ENCODE results near the gene TAAR8. TPM values are rescaled to one million over a fixed set of nuclear protein-coding genes. Genes with fewer than 3 reads are reported as not detected.

Gene TAAR8
- total and polyA plus RNA-seq, 2 experiments from 2014 or later: not detected

DNA sequence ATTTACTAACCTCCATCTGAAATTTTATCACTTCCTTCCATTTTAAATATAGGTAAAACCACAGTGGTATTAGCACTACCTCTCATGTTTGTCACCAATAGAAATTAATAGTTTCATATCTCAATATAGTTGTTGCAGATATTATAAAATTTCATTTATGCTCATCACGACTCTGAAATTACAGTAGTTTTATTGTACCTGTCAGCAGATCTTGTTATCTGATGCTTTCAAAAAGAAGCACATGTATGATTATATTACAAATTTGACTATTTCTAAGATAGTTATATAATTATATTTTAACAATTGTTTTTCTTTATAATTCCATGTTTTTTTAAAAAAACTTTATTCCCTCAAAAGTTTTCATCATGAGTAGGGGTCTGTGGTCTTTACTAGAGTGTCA, 32.2 kb downstream of the TAAR8 start:
- Histone ChIP-seq H3F3A (ENCODE audit: insufficient read depth) (no peaks in the 10 kb centered on the region), H3K4me3 (no peak overlapping the region), H3K9me2 (ENCODE audit: insufficient read depth) (no peaks in the 10 kb centered on the region), H3K27me3 (replicated peaks; ENCODE audit: insufficient read depth) (peaks cover 13% of the 10 kb centered on the region; the same call in 1 of the 2 replicates), H3K9me3 (ENCODE audit: low read depth) (no peaks in the 10 kb centered on the region), H3K79me2 (ENCODE audit: insufficient read depth) (no peaks in the 10 kb centered on the region), H3K27ac (no peak overlapping the region), H4K20me1 (ENCODE audit: insufficient read depth) (no peaks in the 10 kb centered on the region), H2AFZ (no peak overlapping the region), H3K9ac (no peak overlapping the region), H3K4me1 (ENCODE audit: insufficient read depth) (no peaks in the 10 kb centered on the region), H3K4me2 (ENCODE audit: unreplicated experiment) (no peak overlapping the region), H3K36me3 (ENCODE audit: low read depth) (no peaks in the 10 kb centered on the region)
- TF ChIP-seq EZH2phosphoT487 (IDR thresholded peaks at IDR 0.05; ENCODE audit: insufficient read depth, low read depth) (no peak), EZH2 (IDR thresholded peaks at IDR 0.05; ENCODE audit: insufficient read depth, poor library complexity, severe bottlenecking) (no peak)
- WGBS, 2 experiments (ENCODE audit: low coverage in 1 of 2, low lambda C conversion rate in 2 of 2, missing lambda C conversion rate in 2 of 2): 17 to 20% methylated on average over 1 of the region's 1 CpG
- no peak for DNase-seq
- in situ Hi-C loops (cut with MboI): no loop called here

GRCh38 chr6:132587424-132587823, 35.0 kb downstream of the TAAR8 start:
- WGBS, 2 experiments (ENCODE audit: low coverage in 1 of 2, low lambda C conversion rate in 2 of 2, missing lambda C conversion rate in 2 of 2): 18 to 21% methylated on average over 2 of the region's 2 CpGs
- no peak for DNase-seq
- no peak overlapping the region for H3K9ac ChIP-seq

GRCh38 chr6:132589454-132589853, 37.0 kb downstream of the TAAR8 start, which contains the start of gene TAAR5:
TAAR5 (minus strand) TSS chr6:132589741; CDS start chr6:132589686, 55 bp downstream.
- in situ Hi-C loops (cut with MboI): no loop called here
- 67 to 72% methylated on average over 5 of the region's 5 CpGs for WGBS, 2 experiments (ENCODE audit: low coverage in 1 of 2, low lambda C conversion rate in 2 of 2, missing lambda C conversion rate in 2 of 2)
- no peak within 1 kb of the TSS for H3K4me2 ChIP-seq (ENCODE audit: unreplicated experiment)
- TF ChIP-seq EZH2 (IDR thresholded peaks at IDR 0.05; ENCODE audit: insufficient read depth, poor library complexity, severe bottlenecking): no peak
- no peak for TF ChIP-seq EZH2phosphoT487 (IDR thresholded peaks at IDR 0.05; ENCODE audit: insufficient read depth, low read depth)
- H3K27me3 ChIP-seq (replicated peaks; ENCODE audit: insufficient read depth): peaks cover 11% of the 10 kb centered on the region; the same call in 1 of the 2 replicates
- H3K9ac ChIP-seq: no peak within 1 kb of the TSS
- H3F3A ChIP-seq (ENCODE audit: insufficient read depth): no peaks in the 10 kb centered on the region
- no peaks in the 10 kb centered on the region for H3K9me3 ChIP-seq (ENCODE audit: low read depth)
- no peaks in the 10 kb centered on the region for H3K9me2 ChIP-seq (ENCODE audit: insufficient read depth)
- H4K20me1 ChIP-seq (ENCODE audit: insufficient read depth): no peaks in the 10 kb centered on the region
- DNase-seq: no peak
- no peak within 1 kb of the TSS for H3K27ac ChIP-seq
- H3K79me2 ChIP-seq (ENCODE audit: insufficient read depth): no peaks in the 10 kb centered on the region
- H3K4me3 ChIP-seq: no peak within 1 kb of the TSS
- no peaks in the 10 kb centered on the region for H3K4me1 ChIP-seq (ENCODE audit: insufficient read depth)
- no peaks in the 10 kb centered on the region for H3K36me3 ChIP-seq (ENCODE audit: low read depth)
- H2AFZ ChIP-seq: no peak within 1 kb of the TSS

More at GRCh38 chr6:132587424-132587823, 35.0 kb downstream of the TAAR8 start:
- no peaks in the 10 kb centered on the region for H3K79me2 ChIP-seq (ENCODE audit: insufficient read depth)
- no peaks in the 10 kb centered on the region for H3K4me1 ChIP-seq (ENCODE audit: insufficient read depth)
- no peaks in the 10 kb centered on the region for H3F3A ChIP-seq (ENCODE audit: insufficient read depth)
- H3K4me3 ChIP-seq: no peak overlapping the region
- peaks cover 18% of the 10 kb centered on the region; the same call in 1 of the 2 replicates for H3K27me3 ChIP-seq (replicated peaks; ENCODE audit: insufficient read depth)
- no peaks in the 10 kb centered on the region for H3K9me3 ChIP-seq (ENCODE audit: low read depth)
- H3K4me2 ChIP-seq (ENCODE audit: unreplicated experiment): no peak overlapping the region
- H4K20me1 ChIP-seq (ENCODE audit: insufficient read depth): no peaks in the 10 kb centered on the region
- TF ChIP-seq EZH2phosphoT487 (IDR thresholded peaks at IDR 0.05; ENCODE audit: insufficient read depth, low read depth) (no peak), EZH2 (IDR thresholded peaks at IDR 0.05; ENCODE audit: insufficient read depth, poor library complexity, severe bottlenecking) (no peak)
- in situ Hi-C loops (cut with MboI): no loop called here
- no peak overlapping the region for H2AFZ ChIP-seq
- H3K36me3 ChIP-seq (ENCODE audit: low read depth): no peaks in the 10 kb centered on the region
- no peak overlapping the region for H3K27ac ChIP-seq
- H3K9me2 ChIP-seq (ENCODE audit: insufficient read depth): no peaks in the 10 kb centered on the region

DNA sequence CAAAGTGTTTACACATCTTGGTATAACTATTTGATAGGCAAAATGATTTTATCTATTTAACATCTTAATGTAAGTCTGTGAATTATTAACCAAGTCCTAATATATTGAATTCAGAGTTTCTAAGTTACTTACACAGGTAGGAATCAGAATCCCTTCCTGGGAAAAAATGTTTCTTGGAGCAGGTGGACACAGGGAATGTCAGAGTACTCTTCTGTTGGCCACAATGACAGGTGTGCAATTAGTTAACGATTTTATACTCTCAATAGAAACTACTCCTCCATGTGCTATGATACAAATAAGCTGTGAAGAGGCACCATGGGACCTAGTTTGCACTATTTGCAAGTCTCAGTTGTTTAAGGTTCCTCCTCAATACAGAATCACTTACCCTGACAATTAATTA, 37.9 kb downstream of the TAAR8 start:
- H3K9me2 ChIP-seq (ENCODE audit: insufficient read depth): no peaks in the 10 kb centered on the region
- no peak overlapping the region for H3K27ac ChIP-seq
- H3K27me3 ChIP-seq (replicated peaks; ENCODE audit: insufficient read depth): peaks cover 7% of the 10 kb centered on the region; the same call in 1 of the 2 replicates
- H3K4me1 ChIP-seq (ENCODE audit: insufficient read depth): no peaks in the 10 kb centered on the region
- in situ Hi-C loops (cut with MboI): no loop called here
- no peaks in the 10 kb centered on the region for H4K20me1 ChIP-seq (ENCODE audit: insufficient read depth)
- 32 to 43% methylated on average over 1 of the region's 1 CpG for WGBS, 2 experiments (ENCODE audit: low coverage in 1 of 2, low lambda C conversion rate in 2 of 2, missing lambda C conversion rate in 2 of 2)
- no peaks in the 10 kb centered on the region for H3F3A ChIP-seq (ENCODE audit: insufficient read depth)
- TF ChIP-seq EZH2 (IDR thresholded peaks at IDR 0.05; ENCODE audit: insufficient read depth, poor library complexity, severe bottlenecking) (no peak), EZH2phosphoT487 (IDR thresholded peaks at IDR 0.05; ENCODE audit: insufficient read depth, low read depth) (no peak)
- H3K9ac ChIP-seq: no peak overlapping the region
- H3K4me2 ChIP-seq (ENCODE audit: unreplicated experiment): no peak overlapping the region
- no peak overlapping the region for H3K4me3 ChIP-seq
- no peaks in the 10 kb centered on the region for H3K9me3 ChIP-seq (ENCODE audit: low read depth)
- no peaks in the 10 kb centered on the region for H3K36me3 ChIP-seq (ENCODE audit: low read depth)
- H2AFZ ChIP-seq: no peak overlapping the region
- no peak for DNase-seq
- no peaks in the 10 kb centered on the region for H3K79me2 ChIP-seq (ENCODE audit: insufficient read depth)

GRCh38 chr6:132592855-132593254, 40.4 kb downstream of the TAAR8 start:
- H3K27me3 ChIP-seq (replicated peaks; ENCODE audit: insufficient read depth): peaks cover 24% of the 10 kb centered on the region
- no peaks in the 10 kb centered on the region for H4K20me1 ChIP-seq (ENCODE audit: insufficient read depth)
- in situ Hi-C loops (cut with MboI): no loop called here
- H3K4me3 ChIP-seq: no peak overlapping the region
- WGBS, 2 experiments (ENCODE audit: low coverage in 1 of 2, low lambda C conversion rate in 2 of 2, missing lambda C conversion rate in 2 of 2): 43 to 51% methylated on average over 2 of the region's 2 CpGs
- H3K79me2 ChIP-seq (ENCODE audit: insufficient read depth): no peaks in the 10 kb centered on the region
- no peak overlapping the region for H3K9ac ChIP-seq
- H3K27ac ChIP-seq: no peak overlapping the region
- H3F3A ChIP-seq (ENCODE audit: insufficient read depth): no peaks in the 10 kb centered on the region
- no peak overlapping the region for H3K4me2 ChIP-seq (ENCODE audit: unreplicated experiment)
- H3K9me3 ChIP-seq (ENCODE audit: low read depth): no peaks in the 10 kb centered on the region
- no peak overlapping the region for H2AFZ ChIP-seq
- DNase-seq: no peak
- no peaks in the 10 kb centered on the region for H3K9me2 ChIP-seq (ENCODE audit: insufficient read depth)
- no peaks in the 10 kb centered on the region for H3K4me1 ChIP-seq (ENCODE audit: insufficient read depth)
- no peak for TF ChIP-seq EZH2 (IDR thresholded peaks at IDR 0.05; ENCODE audit: insufficient read depth, poor library complexity, severe bottlenecking)
- no peak for TF ChIP-seq EZH2phosphoT487 (IDR thresholded peaks at IDR 0.05; ENCODE audit: insufficient read depth, low read depth)
- no peaks in the 10 kb centered on the region for H3K36me3 ChIP-seq (ENCODE audit: low read depth)
